Renal cortex interstitium (tissue), 11 donors: ENCODE data around the gene ITGB3. TPM values are rescaled to one million over a fixed set of nuclear protein-coding genes. Genes with fewer than 3 reads are reported as not detected.
A peak's percentile ranks its signal among the peaks of the same experiment; 100 is the strongest.
"Not testable (repeated sequence)": the region's sequence is repeated elsewhere in the genome, so short reads cannot be mapped to it uniquely, and the experiment has no call there.

Experiments used
- DNase-seq, 11 donors: peaks; one replicate each; pipeline ENCODE4 v3.0.0-alpha.2; 2013; ENCODE audit warnings: low read depth in 9 of 11, low spot score in 4 of 11; ENCODE audit errors: extremely low read depth in 1 of 11
- polyA plus RNA-seq, 3 donors: library from polyadenylated mRNA; unstranded; fragments of 120-200 nt; gene quantifications; one replicate each; pipeline ENCODE4 v1.2.1, GENCODE V29; 2013; ENCODE audit not compliant: insufficient read length in 3 of 3

The ITGB3 gene
- polyA plus RNA-seq, 3 donors = 17.0 to 19.4 (median 18.6) TPM

DNA sequence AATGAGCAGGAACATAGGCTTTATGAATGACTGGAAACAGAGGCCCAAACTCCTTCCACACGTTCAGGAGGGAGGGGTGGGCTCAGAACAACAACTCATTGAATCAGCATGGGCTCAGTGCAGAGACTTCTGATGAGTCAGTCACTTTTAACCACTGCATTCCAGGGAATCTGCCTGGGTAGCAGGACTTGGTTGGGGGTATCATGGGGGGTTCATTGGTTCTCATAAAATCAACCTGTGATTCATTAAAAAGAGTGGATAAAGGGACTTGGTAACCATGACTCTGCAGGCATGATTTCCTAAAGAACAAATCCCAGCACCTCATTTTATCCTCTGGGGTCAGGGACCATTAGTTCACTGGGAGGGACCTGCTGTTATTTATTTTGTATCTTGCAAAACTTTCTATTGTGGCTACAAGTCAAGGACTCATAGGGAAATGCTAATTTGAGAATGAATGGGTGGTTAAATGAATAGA lies 13.8 kb downstream of the ITGB3 start:
- DNase-seq = no peak

DNA sequence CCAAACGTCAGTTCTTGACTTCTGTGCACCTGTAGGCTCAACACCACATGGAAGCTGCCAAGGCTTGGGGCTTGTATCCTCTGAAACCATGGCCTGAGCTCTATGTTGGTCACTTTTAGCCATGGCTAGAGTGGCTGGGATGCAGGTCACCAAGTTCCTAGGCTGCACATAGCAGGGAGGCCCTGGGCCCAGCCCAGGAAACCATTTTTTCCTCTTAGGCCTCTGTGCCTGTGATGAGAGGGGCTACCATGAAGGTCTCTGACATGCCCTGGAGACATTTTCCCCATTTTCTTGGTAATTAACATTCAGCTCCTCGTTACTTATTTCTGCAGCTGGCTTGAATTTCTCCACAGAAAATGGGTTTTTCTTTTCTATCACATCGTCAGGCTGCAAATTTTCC lies 15.3 kb downstream of the ITGB3 start:
- DNase-seq = not testable (repeated sequence)

DNA sequence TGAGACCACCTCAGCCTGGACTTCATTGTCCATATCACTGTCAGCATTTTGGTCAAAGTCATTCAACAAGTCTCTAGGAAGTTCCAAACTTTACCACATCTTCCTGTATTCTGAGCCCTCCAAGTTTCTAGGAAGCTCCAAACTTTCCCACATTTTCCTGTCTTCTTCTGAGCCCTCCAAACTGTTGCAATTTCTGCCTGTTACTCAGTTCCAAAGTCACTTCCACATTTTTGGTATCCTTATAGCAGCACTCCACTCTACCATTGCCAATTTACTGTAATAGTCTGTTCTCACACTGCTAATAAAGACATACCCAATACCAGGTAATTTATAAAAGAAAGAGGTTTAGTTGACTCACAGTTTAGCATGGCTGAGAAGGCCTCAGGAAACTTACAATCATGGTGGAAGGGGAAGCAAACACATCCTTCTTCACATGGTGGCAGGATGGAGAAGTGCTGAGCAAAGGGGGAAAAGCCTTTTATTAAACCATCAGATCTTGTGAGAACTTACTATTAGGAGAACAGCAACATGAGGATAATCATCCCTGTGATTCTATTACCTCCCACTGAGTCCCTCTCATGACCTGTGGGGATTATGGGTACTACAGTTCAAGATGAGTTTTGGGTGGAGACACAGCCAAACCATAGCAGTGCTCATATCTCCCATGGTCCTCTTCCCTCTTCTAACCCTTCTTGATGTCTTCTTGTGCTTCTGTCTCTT lies 16.1 kb downstream of the ITGB3 start:
- not testable (repeated sequence) for DNase-seq

DNA sequence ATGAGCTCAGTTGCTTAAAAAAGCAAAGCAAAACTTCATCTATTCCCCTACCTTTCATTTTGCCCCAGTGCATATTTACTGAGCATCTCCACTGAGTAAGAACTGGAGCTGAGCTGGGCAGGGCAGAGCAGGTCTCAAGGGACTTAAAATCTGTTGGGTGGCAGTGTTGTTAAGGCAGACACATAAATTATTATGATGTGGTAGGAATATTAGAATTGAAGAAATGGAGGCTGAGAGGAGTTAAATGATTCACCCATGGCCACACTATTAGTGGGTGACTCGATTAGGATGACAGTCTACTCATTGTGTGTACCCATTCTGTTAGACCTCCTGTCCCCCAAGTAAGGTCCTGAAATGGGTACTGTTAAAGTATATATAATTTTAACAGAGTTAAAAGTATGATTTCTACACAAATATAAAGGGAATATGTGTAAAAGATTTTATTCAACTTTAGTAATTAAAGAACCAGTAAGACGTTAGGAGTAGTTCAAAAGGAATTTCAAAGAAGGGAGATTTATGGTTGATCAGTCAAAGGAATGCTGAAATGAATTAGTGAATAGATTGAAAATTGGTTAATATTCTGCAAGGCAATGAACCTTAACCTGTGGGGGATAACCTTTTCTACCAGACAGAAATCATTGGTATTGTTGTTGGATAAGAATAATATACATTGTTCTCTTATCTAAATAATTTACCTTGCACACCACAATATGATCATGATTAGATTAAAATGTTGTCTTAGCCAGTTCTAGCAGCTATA lies 17.5 kb downstream of the ITGB3 start:
- no peak for DNase-seq

DNA sequence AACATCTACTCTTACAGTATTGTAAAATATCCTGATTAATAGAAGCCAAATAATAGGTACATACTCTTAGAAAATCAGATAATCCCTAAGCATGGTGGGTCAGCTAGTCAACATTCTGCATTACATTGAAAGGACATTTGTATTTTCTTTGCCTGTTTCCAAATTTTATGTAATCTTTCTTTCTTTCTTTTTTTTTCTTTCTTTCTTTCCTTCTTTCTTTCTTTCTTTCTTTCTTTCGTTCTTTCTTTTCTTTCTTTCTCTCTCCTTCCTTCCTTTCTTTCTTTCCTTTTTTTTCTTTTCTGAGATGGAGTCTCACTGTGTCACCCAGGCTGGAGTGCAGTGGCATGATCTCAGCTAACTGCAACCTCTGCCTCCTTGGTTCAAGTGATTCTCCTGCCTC lies 18.9 kb downstream of the ITGB3 start:
- DNase-seq = no peak

DNA sequence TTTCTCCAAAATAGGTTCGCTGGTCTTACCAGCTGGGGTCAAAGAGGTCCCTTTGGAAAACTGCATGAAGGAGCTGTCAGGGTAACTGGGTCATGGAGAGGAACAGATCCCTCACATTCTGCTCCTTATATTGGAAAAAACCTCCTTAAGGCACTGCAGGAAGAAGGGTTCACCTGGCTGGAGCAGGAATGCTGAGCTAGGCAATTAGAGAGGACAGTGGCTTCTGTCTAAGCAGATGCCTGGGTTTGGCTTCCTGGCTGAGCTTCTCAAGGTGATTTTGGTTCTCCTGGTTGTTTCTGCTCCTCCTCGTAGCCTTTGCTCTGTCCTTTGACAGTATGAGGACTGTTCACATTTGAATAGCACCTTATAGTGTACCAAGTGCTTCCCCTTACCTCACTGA lies 19.6 kb downstream of the ITGB3 start:
- DNase-seq = no peak

DNA sequence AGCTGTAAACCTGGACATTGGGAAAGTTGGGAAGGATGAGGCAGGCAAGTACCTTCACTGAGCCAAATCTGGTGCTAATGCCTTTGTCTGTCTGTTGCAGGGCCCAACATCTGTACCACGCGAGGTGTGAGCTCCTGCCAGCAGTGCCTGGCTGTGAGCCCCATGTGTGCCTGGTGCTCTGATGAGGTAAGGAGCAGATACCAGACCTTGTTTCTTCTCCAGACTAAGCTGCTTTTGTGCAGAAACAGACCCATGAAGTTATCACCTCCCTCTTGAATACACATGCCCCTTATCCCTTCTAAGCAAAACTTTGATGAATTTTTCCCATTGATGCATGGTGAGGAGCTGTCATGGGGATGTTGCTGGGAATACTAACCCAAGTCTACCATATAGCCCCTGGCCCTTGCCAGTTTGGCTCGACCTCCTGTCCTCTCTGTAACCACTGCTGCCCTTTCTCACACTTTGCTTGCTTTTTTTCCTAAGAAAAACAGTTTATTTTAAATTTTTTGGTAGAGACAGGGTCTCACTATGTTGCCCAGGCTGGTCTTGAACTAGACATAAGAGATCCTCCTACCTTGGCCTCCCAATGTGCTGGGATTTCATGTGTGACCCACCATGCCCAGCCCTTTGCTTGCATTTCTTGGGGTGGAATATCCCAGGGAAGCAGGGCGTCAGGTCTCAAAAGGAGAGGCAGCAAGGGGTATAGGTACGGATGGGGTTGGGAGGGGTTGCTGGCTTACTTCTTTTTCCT lies 20.9 kb downstream of the ITGB3 start:
- no peak for DNase-seq

DNA sequence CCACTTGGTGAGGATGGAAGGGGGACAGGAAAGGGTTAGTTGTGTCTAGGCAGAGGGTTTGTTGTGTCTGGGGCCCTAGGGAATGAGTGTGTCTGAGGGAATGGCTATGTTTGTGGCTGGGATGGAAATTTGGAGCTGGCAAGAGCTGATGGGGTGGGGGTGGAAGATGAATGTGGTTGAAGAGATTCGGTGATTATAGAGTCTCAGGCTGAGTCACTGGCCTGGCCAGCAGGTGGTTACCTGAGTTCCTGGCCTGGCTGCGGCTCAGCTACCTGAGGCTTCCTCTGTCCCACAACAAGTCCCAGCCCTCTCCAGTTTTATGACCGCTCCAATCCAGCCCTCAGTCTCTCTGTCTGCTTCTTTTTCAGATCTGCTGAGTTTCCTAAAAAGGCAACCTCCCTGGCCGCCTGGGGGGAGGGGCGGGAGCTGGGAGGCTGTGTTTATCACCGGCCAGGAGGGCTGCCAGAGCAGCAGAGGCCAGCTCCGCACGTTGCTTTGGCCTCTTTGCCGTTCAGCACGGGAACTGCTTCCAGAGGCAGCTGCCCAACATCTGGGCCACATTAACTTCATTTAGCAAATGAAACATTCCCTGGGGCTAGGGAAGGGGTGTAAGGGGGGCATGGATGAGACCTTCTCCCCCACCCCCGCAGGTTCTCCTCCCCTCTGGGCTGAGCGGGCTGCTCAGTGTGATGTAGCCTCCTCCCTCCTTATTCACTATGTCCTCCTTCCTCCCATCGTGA lies 21.8 kb downstream of the ITGB3 start:
- peak in 5 of 11 donors; percentile 47 to 64 (median 51) for DNase-seq

DNA sequence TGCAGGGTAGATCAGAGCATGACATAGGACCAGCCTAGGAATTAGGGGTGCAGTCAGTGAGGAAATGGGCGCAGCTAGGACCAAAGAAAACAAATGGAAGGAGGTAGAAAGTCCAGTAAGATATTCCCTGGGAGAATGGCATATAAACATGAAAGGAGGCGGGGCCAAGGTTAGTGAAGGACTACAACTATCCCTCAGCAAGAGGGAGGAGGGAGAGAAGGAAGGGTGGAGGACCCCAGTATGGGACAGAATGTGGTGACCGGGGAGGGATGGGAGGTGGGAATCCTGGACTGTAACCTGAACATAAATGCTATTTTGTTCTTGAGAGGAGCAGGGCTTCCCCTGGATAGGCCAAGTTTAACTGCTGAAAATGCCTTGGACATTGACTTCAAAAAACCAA lies 22.8 kb downstream of the ITGB3 start:
- DNase-seq = no peak

DNA sequence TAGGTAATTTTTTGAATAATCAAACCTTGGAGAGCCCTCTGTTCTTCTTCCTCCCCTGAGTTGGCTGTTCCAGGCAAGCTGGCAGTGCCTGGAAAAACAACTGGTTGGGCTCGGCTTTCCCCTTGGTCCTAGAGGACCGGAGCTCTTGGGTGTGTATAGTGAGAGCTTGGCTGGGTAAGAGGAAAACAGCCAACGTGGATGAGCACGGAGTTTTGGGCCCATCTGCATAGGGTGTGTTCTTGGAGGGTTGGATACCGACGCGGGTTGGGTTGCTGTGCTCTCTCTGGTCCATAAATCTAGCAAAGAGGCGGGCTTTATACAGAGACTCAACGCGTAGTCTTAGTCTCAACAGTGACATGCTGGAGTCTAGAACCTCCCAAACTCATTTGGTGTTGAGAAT lies 23.2 kb downstream of the ITGB3 start:
- peak in 4 of 11 donors; percentile 42 to 68 (median 60) for DNase-seq

DNA sequence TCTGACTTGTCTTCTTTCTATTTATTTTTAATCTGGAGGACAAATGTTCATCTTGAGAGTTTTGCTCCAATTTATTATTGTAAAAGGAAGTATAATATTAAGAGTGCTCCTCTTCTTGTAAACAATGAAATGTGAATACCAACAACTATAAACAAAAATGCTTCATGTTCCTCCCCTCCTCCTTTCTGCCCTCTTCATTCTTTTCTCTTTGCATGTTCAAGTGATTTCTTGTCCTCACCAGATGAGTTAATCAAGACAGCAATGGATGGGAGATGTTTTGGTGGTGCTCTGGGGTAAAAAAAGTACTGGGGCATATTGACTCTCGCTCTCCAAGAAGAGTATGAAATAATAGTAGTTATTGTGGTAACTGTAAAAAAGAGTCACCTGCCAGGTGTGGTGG lies 24.3 kb downstream of the ITGB3 start:
- DNase-seq = no peak

DNA sequence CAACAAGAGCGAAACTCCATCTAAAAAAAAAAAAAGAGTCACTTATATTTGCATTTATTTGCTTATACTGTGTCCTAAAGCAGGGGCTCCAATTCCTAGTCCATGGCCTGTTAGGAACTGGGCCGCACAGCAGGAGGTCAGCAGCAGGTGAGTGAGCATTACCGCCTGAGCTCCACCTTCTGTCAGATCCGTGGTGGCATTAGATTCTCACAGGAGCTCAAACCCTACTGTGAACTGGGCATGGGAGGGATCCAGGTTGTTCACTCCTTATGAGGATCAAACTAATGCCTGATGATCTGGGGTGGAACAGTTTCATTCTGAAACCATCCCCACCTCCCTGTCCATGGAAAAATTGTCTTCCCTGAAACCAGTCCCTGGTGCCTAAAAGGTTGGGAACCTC lies 24.9 kb downstream of the ITGB3 start:
- DNase-seq = no peak

DNA sequence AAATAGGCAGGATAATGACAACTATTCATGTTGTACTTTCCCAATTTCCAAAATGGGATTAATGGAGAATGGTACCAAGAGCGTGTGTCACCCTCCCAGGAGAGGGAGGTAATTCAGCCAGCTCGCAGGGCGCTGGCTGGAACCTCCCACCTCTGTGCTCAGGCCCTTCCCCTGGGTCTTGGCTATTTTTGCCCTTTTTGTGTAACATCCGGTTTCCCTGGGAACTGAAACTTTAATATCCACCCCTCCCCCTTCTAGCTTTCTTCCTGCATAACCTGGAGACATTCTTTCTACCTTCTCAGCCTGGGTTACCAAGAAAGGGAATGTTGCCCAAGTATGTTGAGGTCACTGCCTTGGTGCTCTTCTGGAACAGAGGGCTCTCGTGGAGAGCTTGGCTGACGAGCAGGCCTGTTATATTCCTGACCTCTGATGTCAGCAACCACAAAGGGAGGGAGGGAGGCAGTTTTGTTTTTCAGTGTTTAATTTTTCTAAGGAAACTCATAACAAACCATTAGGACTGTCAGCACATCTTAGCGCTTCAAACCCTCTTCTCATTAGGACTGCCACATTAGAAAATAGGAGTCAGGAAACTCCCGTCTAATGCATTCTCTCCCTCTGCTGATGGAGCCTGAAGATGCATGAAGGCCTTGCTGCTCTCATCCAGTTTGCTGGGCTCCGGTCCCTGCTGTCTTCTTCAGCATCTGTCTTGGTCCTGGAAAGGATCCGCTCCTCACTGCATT lies 25.6 kb downstream of the ITGB3 start:
- DNase-seq = peak in 5 of 11 donors; percentile 28 to 65 (median 54)

DNA sequence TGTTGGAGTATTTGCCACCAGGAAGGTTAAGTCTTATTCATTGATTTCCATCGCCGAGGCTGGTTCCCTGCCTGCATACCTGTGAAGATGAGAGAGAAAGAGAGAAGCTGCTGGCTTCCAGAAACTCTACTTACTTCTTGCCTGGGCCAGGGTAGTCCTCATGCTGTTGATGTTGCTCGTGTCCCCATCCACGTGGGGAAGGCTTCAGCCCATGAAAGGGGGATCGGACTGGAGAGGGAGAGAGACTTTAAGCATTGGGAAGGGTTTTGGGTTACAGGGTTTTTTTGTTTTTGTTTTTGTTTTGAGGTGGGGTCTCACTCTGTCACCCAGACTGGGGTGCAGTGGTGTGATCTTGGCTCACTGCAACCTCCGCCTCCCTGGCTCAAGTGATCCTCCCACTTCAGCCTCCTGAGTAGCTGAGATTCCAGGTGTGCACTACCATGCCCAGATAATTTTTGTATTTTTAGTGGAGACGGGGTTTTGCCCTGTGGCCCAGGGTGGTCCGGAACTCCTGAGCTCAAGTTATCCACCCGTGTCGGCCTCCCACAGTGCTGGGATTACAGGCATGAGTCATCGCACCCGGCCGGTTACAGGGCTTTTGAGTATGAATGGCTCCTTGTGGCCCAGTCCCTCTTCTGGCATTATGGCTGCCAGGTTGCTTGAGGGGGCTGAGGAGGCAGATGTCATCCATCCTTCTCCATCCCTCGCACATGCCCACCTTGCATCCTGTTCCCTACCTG lies 26.6 kb downstream of the ITGB3 start:
- peak in 1 of 11 donors; percentile 24 for DNase-seq

DNA sequence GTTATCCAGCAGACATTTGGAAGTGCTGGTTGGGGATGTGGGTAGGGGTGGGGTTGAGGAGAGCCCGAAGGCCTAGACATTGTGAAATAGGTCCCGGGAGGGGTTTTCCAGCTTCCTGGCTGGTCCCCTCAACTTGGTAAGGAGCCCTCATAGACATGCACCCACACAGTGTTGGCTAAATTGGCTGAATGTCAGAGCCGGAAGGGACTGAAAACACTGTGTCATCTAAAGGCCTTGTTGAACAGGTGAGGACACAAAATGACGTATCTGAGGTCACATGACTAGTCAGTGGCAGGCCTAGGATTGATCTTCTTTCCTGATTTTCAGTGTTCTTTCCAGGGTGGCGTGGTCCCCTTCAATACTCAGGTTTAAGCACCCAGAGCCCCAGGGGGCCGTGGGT lies 27.6 kb downstream of the ITGB3 start:
- DNase-seq = no peak

DNA sequence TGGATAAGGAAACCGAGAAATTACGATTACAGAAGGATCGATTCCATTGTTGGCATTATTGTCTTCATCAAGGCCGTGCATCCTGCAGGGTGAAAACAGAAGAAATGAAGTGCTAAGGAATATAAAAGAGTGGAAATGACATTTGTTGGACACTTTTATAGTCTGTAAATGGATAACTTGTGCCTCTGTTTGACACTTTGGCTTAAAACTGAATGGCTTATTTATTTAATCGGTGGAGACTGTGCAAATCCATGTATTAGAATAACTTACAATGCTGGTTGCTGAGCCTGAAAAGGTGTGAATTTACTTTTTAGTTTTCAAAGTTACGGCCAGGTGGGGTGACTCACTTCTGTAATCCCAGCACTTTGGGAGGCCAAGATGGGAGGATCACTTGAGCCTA lies 31.4 kb downstream of the ITGB3 start:
- no peak for DNase-seq

DNA sequence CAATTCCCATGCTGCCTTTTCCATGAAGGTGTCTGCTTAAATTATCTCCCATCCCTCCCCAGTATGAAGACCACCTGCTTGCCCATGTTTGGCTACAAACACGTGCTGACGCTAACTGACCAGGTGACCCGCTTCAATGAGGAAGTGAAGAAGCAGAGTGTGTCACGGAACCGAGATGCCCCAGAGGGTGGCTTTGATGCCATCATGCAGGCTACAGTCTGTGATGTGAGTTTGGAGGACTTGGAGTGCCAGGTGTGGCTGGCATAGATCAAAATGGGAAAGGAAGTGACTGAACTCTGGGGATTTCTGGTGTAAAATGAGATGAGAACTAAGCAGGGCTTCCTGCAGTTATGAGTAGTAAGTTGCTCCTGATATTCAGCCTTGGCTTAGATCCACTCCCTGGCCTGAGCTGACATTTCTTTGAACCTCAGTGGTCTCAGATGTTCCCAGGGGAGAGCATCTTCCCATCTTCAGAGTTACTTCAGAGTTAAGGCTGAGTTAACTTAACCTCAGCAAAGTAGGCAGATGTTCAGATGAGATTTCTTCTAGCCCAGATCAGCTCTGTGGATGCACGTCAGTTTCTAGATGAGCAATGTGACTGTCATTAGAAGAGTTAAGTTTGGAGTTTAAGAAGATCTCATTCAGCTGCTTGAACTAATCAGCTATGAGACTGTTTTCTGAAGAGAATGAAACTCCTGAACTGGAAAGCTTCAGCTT lies 32.7 kb downstream of the ITGB3 start:
- no peak for DNase-seq
